GM19372 (cell line): ENCODE measurements around the gene ANAPC13.

Experiments used
- ATAC-seq: cut with Tn5 transposase; IDR thresholded peaks from one replicate; pipeline ENCODE4 v1.9.1; 2021; ENCODE audit warnings: mild to moderate bottlenecking, low read depth, moderate library complexity; ENCODE audit not compliant: unreplicated experiment

ANAPC13 gene

GRCh38 chr3:134457376-134458074 lies 28.3 kb downstream of the ANAPC13 start:
- ATAC-seq = no peak

GRCh38 chr3:134453631-134454030 lies 32.2 kb downstream of the ANAPC13 start:
- ATAC-seq = no peak

GRCh38 chr3:134449951-134450350 lies 35.8 kb downstream of the ANAPC13 start:
- no peak for ATAC-seq

DNA sequence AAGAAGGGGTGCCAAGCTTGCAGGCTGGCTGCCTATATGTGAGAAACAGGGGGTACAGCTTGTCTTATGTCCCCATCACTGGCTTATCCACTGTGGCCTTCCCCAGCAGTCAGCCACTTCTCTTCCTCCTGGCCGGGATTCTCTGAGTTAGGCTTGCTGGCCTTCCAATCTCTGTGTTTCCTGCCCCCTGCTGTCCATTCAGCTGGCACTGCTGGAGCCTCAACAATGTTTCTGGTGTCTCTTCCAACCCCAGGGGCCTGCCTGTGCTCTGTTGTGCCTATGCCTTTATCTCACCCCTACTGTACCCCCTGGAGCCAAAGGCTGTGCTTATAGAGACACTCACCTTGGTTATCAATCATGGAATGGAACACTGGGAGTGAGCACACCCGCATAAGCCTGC lies 36.5 kb downstream of the ANAPC13 start:
- no peak for ATAC-seq

GRCh38 chr3:134448664-134449063 lies 37.1 kb downstream of the ANAPC13 start:
- ATAC-seq = no peak

GRCh38 chr3:134447351-134447750 lies 38.4 kb downstream of the ANAPC13 start:
- ATAC-seq = no peak

DNA sequence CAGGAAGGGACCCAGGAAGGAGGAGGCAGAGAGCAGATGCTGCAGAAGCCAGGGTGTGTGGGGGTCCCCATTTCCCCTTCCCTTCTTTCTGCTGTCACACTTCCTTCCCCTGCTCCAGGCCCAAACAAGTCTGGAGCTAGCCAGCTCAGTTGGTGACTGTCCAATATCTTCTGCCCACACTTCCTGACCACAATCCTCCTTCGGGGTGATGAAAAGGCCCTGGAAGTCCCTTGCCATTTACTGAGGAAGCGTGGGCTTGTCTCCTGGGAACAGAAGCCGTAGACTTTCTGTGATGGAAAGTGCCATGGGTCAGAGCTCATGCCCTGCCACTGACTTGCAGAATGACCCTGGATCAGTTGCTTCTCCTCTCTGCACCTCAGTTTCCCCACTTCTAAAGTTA lies 39.0 kb downstream of the ANAPC13 start:
- ATAC-seq = no peak

DNA sequence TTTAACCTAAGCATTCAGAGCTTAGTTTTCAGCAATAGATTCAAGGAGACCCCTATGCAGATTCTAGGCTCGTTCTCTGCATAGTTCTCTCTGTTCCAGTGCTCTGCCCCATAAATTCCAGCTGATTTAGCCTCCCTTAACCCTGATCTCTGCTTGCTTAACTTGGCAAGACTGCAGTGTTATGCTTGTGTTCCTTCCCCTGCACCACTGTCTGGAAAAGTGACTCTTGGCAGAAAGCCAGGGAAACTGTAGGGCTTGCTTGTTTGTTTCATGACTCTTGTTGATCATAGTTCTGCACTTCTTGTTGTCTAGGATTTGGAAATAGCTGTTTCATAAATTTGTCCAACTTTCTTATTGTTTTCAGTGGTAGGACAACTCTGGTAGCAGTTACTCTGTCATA lies 40.1 kb downstream of the ANAPC13 start:
- no peak for ATAC-seq

GRCh38 chr3:134445095-134445494 lies 40.7 kb downstream of the ANAPC13 start:
- ATAC-seq = no peak

- ATAC-seq = no peak
These were observed 44.0 kb downstream of the ANAPC13 start for GRCh38 chr3:134441821-134442220.

- no peak for ATAC-seq
These were observed 44.5 kb downstream of the ANAPC13 start for GRCh38 chr3:134441321-134441720.

DNA sequence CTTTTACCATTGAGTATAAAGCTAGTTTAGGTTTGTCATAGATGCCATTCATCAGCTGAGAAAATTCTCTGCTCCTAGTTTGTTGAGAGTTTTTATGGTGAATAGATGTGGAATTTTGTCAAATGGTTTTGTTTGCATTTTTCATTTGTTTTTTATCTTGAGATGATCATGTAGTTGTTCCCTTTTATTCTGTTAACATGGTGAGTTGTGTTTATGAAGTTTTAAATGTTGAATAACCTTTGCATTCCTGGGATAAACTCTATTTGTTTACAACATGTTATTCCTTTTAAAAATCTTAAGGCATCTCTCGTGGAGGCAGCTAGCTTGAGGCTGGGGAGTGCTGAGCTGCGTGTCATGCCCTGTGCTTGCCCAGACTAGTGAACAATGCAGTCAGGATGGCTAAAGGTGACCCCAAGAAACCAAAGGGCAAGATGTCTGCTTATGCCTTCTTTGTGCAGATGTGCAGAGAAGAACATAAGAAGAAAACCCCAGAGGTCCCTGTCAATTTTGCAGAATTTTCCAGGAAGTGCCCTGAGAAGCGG lies 48.5 kb downstream of the ANAPC13 start:
- no peak for ATAC-seq

DNA sequence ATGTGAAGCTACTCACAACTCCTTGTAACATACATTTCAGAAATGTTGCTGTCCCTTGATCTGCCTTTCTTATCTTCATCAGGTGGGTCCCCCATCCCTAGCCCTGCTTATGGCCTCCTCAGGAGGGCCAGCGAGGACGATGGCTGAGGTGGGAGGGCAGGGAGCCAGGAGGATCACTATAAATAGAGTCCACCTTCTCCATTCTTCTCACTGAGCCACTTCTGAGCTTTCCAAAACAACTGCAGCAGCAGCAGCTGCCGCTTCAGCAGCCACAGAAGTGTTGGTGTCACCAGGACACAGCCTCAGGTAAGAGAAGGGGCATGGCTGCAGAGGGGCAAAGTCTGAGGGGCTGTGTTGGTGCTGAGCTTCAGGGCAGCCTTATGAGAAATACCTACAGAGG lies 53.5 kb downstream of the ANAPC13 start:
- ATAC-seq = no peak

DNA sequence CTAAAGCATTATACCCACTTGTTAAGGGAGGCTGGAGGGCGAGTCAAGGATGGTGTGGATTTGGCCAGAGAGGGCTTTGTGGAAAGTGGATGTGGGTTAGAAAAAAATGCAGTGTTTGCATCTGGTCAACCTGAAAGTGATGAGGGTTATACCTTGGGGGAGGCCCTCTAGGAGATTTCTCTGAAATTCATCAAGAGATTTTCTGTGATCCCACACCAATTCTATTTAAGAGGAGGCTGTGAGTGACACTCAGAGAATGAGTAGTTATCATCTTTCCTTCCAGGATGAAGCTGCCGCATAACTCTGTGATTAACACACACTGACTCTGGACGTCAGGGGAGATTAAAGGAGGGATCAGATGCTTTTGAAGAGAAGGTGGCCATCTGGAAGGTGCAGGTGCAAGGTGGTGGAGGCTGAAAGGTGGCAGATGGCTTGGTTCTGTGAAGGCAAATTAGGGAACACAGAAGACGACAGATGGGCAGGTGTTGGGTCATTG lies 54.8 kb downstream of the ANAPC13 start:
- ATAC-seq = no peak

- no peak for ATAC-seq
These were observed 55.6 kb downstream of the ANAPC13 start for GRCh38 chr3:134430174-134430573.

GRCh38 chr3:134428401-134428800 lies 57.4 kb downstream of the ANAPC13 start:
- no peak for ATAC-seq
